Measurements from ENCODE around the gene TUBB1. TPM values are rescaled to one million over a fixed set of nuclear protein-coding genes. Genes with fewer than 3 reads are reported as not detected.

Gene TUBB1
- total and polyA plus RNA-seq, 2 of the 4 experiments (the other 2 are of a cell fraction) = not detected

GRCh38 chr20:59044796-59045195 is 25.6 kb downstream of the TUBB1 start:
- H3K9me1 ChIP-seq (ENCODE audit: insufficient read depth, low read length) = 0 out of 2 replicates have a peak, but pooled peaks cover 11% of the 10 kb centered on the region
- H2BK120ac ChIP-seq (ENCODE audit: low read depth, low read length) = no peak overlapping the region
- no peak overlapping the region for H3K27ac ChIP-seq (ENCODE audit: insufficient read depth, low read length)
- no peak overlapping the region for H2BK5ac ChIP-seq (ENCODE audit: low read depth, low read length, poor library complexity, severe bottlenecking)
- H2BK15ac ChIP-seq (ENCODE audit: low read depth, low read length) = no peak overlapping the region
- no peak overlapping the region for H3K56ac ChIP-seq (ENCODE audit: extremely low read depth, insufficient read depth, low read length)
- peaks cover 8% of the 10 kb centered on the region for H3K4me1 ChIP-seq (ENCODE audit: control insufficient read depth, insufficient read depth, low read length)
- no peaks in the 10 kb centered on the region; the same call in 1 of the 2 replicates for H3K36me3 ChIP-seq (ENCODE audit: control insufficient read depth, insufficient read depth, low read length)
- dilution Hi-C loops (cut with HindIII; ENCODE audit: low sequenced_read_pairs, unreplicated experiment) = no loop called here
- no peak overlapping the region for H2AK5ac ChIP-seq (ENCODE audit: low read depth, low read length)
- H3K9ac ChIP-seq (ENCODE audit: low read depth, low read length) = no peak overlapping the region
- in situ Hi-C loops (cut with MboI; ENCODE audit: low sequenced_read_pairs) = loop anchor here (25.0 kb wide), 3 partner anchors 807 to 1657 kb away; partner anchors contain the start of genes ANKRD60 and RBM38
- H3K4me2 ChIP-seq (ENCODE audit: low read depth, low read length) = no peak overlapping the region
- H3K4me3 ChIP-seq (ENCODE audit: insufficient read depth, low read depth, low read length) = no peak overlapping the region
- no peak overlapping the region for H3K14ac ChIP-seq (replicated peaks; ENCODE audit: low read depth, low read length)
- ChIA-PET POLR2A (ENCODE audit: unreplicated experiment) (no interaction called here), CTCF (no interaction called here)
- no peaks in the 10 kb centered on the region for H3K9me3 ChIP-seq (ENCODE audit: control insufficient read depth, insufficient read depth, low read length)
- H3K79me1 ChIP-seq (ENCODE audit: low read depth in 1 of 2, low read length in 2 of 2) = peaks cover 18 to 28% of the 10 kb centered on the region in 2 experiments
- no CpG with 5 or more reads among the region's 3 CpGs for WGBS, 2 experiments (ENCODE audit: extremely low coverage in 2 of 2, insufficient read length in 1 of 2)
- no peak for TF ChIP-seq SMC3 (IDR thresholded peaks at IDR 0.05; ENCODE audit: low read depth, low read length)
- TF ChIP-seq, protein P1, sequence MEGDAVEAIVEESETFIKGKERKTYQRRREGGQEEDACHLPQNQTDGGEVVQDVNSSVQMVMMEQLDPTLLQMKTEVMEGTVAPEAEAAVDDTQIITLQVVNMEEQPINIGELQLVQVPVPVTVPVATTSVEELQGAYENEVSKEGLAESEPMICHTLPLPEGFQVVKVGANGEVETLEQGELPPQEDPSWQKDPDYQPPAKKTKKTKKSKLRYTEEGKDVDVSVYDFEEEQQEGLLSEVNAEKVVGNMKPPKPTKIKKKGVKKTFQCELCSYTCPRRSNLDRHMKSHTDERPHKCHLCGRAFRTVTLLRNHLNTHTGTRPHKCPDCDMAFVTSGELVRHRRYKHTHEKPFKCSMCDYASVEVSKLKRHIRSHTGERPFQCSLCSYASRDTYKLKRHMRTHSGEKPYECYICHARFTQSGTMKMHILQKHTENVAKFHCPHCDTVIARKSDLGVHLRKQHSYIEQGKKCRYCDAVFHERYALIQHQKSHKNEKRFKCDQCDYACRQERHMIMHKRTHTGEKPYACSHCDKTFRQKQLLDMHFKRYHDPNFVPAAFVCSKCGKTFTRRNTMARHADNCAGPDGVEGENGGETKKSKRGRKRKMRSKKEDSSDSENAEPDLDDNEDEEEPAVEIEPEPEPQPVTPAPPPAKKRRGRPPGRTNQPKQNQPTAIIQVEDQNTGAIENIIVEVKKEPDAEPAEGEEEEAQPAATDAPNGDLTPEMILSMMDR (conservative IDR thresholded peaks at IDR 0.05; ENCODE audit: low read depth, low read length) = no peak
- TF ChIP-seq RCOR1 (IDR thresholded peaks at IDR 0.05; ENCODE audit: insufficient replicate concordance, low read length) = no peak
- no peak for TF ChIP-seq USF2 (IDR thresholded peaks at IDR 0.05; ENCODE audit: low read depth, low read length)
- TF ChIP-seq BHLHE40 (IDR thresholded peaks at IDR 0.05; ENCODE audit: low read depth, low read length) = no peak
- no peak for TF ChIP-seq NFE2L2 (IDR thresholded peaks at IDR 0.05; ENCODE audit: low read depth, low read length)
- no peak for TF ChIP-seq RAD21 (IDR thresholded peaks at IDR 0.05; ENCODE audit: low read length)
- TF ChIP-seq MAZ (IDR thresholded peaks at IDR 0.05; ENCODE audit: borderline replicate concordance, low read depth, low read length) = no peak
- TF ChIP-seq MAFK (IDR thresholded peaks at IDR 0.05; ENCODE audit: low read depth, low read length) = no peak
- no peak for TF ChIP-seq FOS (IDR thresholded peaks at IDR 0.05; ENCODE audit: low read depth, low read length)
- no peak for TF ChIP-seq POLR2A (IDR thresholded peaks at IDR 0.05; ENCODE audit: low read depth, low read length)
- TF ChIP-seq RFX5 (IDR thresholded peaks at IDR 0.05; ENCODE audit: low read depth, low read length) = no peak
- TF ChIP-seq, protein P2, sequence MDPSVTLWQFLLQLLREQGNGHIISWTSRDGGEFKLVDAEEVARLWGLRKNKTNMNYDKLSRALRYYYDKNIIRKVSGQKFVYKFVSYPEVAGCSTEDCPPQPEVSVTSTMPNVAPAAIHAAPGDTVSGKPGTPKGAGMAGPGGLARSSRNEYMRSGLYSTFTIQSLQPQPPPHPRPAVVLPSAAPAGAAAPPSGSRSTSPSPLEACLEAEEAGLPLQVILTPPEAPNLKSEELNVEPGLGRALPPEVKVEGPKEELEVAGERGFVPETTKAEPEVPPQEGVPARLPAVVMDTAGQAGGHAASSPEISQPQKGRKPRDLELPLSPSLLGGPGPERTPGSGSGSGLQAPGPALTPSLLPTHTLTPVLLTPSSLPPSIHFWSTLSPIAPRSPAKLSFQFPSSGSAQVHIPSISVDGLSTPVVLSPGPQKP (IDR thresholded peaks at IDR 0.05; ENCODE audit: borderline replicate concordance, low read depth, low read length) = no peak
- TF ChIP-seq MXI1 (IDR thresholded peaks at IDR 0.05; ENCODE audit: borderline replicate concordance, low read depth, low read length) = no peak
- no peak for TF ChIP-seq CHD1 (IDR thresholded peaks at IDR 0.05; ENCODE audit: low read depth, low read length)
- no peak for TF ChIP-seq CEBPB (IDR thresholded peaks at IDR 0.05; ENCODE audit: low read depth, low read length)
- H3K23ac ChIP-seq (ENCODE audit: low read depth, low read length) = no peak overlapping the region
- 0 out of 2 replicates have a peak, but pooled peaks cover 5% of the 10 kb centered on the region for H4K20me1 ChIP-seq (ENCODE audit: insufficient read depth, low read length)
- H3K18ac ChIP-seq (ENCODE audit: low read depth, low read length) = no peak overlapping the region
- intact Hi-C loops (cut with micrococcal nuclease) = loop anchor here (10.0 kb wide), 1 partner anchor 810 kb away; no protein-coding TSS in a partner anchor
- no peak overlapping the region for H4K5ac ChIP-seq (ENCODE audit: low read depth, low read length)
- DNase-seq = no peak
- no peak overlapping the region for H2AFZ ChIP-seq (replicated peaks; ENCODE audit: low read length, poor library complexity)
- H2AK9ac ChIP-seq (replicated peaks; ENCODE audit: low read depth, low read length, poor library complexity) = no peak overlapping the region
- no peak for ATAC-seq (ENCODE audit: low read depth)
- peaks cover 5% of the 10 kb centered on the region for H3K27me3 ChIP-seq (ENCODE audit: control insufficient read depth, insufficient read depth, low read length)
- no peak overlapping the region for H2BK20ac ChIP-seq (ENCODE audit: low read depth, low read length)
- H3K4ac ChIP-seq (ENCODE audit: low read depth, low read length) = no peak overlapping the region
- no peak overlapping the region for H4K91ac ChIP-seq (ENCODE audit: insufficient read depth, low read depth, low read length)
- no peak overlapping the region for H4K8ac ChIP-seq (ENCODE audit: low read depth in 2 of 2, low read length in 2 of 2)
- no TSS peak for BruUV-seq (replicated peaks)

Data from IMR-90 (cell line).